Right lobe of liver (tissue), 4 donors: ENCODE data around the gene DGKA.

Source experiments
- POLR2A ChIP-seq: fragments of 450-650 bp; IDR thresholded peaks from one replicate; pipeline ENCODE4 v1.6.1; 2017; ENCODE audit warnings: antibody characterized with exemption, mild to moderate bottlenecking
- TF ChIP-seq, protein P1 (sequence below), 4 donors: fragments of 200-600 bp in 3 of 4; fragments of 450-650 bp in 1 of 4; IDR thresholded peaks; one replicate each; pipeline versions ENCODE4 v1.5.1 to v1.8.0; 2016 to 2022; ENCODE audit warnings: antibody characterized with exemption in 4 of 4, mild to moderate bottlenecking in 2 of 4
- donor health status: DM: no; HTN: no; CAD: no.
- donor health status: DM: no; HTN: no; CAD: no.
- donor health status: DM: no; HTN: yes; CAD: no.

DNA sequence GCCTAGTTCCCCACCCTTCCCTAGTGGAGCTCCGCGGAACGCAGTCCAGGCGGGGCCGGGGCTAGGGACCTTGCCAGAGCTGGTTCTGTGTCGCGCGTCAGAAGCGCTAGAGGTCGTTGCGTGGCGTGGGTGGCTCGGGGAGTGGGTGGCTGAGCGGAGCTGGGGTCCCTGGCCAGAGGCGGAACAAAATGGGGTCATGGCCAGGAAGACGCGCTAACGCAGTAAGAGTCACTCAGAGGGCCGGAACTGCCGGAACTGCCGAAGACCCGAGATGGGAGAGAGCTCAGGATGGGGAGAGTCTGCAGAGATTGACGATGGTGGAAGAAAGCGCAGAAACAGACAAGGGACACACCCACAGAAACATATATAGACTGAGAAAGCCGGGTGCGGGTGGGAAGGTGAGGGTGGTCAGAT, 4.8 kb downstream of the DGKA start:
- no peak for TF ChIP-seq POLR2A
- TF ChIP-seq, protein P1, sequence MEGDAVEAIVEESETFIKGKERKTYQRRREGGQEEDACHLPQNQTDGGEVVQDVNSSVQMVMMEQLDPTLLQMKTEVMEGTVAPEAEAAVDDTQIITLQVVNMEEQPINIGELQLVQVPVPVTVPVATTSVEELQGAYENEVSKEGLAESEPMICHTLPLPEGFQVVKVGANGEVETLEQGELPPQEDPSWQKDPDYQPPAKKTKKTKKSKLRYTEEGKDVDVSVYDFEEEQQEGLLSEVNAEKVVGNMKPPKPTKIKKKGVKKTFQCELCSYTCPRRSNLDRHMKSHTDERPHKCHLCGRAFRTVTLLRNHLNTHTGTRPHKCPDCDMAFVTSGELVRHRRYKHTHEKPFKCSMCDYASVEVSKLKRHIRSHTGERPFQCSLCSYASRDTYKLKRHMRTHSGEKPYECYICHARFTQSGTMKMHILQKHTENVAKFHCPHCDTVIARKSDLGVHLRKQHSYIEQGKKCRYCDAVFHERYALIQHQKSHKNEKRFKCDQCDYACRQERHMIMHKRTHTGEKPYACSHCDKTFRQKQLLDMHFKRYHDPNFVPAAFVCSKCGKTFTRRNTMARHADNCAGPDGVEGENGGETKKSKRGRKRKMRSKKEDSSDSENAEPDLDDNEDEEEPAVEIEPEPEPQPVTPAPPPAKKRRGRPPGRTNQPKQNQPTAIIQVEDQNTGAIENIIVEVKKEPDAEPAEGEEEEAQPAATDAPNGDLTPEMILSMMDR (IDR thresholded peaks at IDR 0.05) = no peak
